ENCODE measurements around the gene MED13L. TPM values are rescaled to one million over a fixed set of nuclear protein-coding genes. Genes with fewer than 3 reads are reported as not detected.

The MED13L gene
- total and polyA plus RNA-seq, 2 of the 4 experiments (the other 2 are of a cell fraction), result 17.9 to 49.1 TPM

- H4K5ac ChIP-seq (ENCODE audit: low read depth, low read length), result no peak overlapping the region
- H3K79me1 ChIP-seq (ENCODE audit: low read depth in 1 of 2, low read length in 2 of 2), result peaks cover 28 to 54% of the 10 kb centered on the region in 2 experiments
- no peak overlapping the region for H2BK15ac ChIP-seq (ENCODE audit: low read depth, low read length)
- H2BK20ac ChIP-seq (ENCODE audit: low read depth, low read length), result no peak overlapping the region
- H3K9me3 ChIP-seq (ENCODE audit: control insufficient read depth, insufficient read depth, low read length), result no peaks in the 10 kb centered on the region
- no peak overlapping the region for H2AK9ac ChIP-seq (replicated peaks; ENCODE audit: low read depth, low read length, poor library complexity)
- H2BK5ac ChIP-seq (ENCODE audit: low read depth, low read length, poor library complexity, severe bottlenecking), result no peak overlapping the region
- no peak for TF ChIP-seq CTCF (conservative IDR thresholded peaks at IDR 0.05; ENCODE audit: low read depth, low read length)
- no peak for TF ChIP-seq CHD1 (IDR thresholded peaks at IDR 0.05; ENCODE audit: low read depth, low read length)
- TF ChIP-seq ELK1 (IDR thresholded peaks at IDR 0.05; ENCODE audit: borderline replicate concordance, low read depth, low read length), result no peak
- no peak for TF ChIP-seq MAFK (IDR thresholded peaks at IDR 0.05; ENCODE audit: low read depth, low read length)
- no peak for TF ChIP-seq FOS (IDR thresholded peaks at IDR 0.05; ENCODE audit: low read depth, low read length)
- no peak for TF ChIP-seq SMC3 (IDR thresholded peaks at IDR 0.05; ENCODE audit: low read depth, low read length)
- TF ChIP-seq USF2 (IDR thresholded peaks at IDR 0.05; ENCODE audit: low read depth, low read length), result no peak
- TF ChIP-seq MXI1 (IDR thresholded peaks at IDR 0.05; ENCODE audit: borderline replicate concordance, low read depth, low read length), result no peak
- TF ChIP-seq RCOR1 (IDR thresholded peaks at IDR 0.05; ENCODE audit: insufficient replicate concordance, low read length), result no peak
- TF ChIP-seq CEBPB (IDR thresholded peaks at IDR 0.05; ENCODE audit: low read depth, low read length), result no peak
- no peak for TF ChIP-seq BHLHE40 (IDR thresholded peaks at IDR 0.05; ENCODE audit: low read depth, low read length)
- no peak for TF ChIP-seq RFX5 (IDR thresholded peaks at IDR 0.05; ENCODE audit: low read depth, low read length)
- H3K36me3 ChIP-seq (ENCODE audit: control insufficient read depth, insufficient read depth, low read length), result 0 out of 2 replicates have a peak, but pooled peaks cover 2% of the 10 kb centered on the region
- no peak overlapping the region for H3K9ac ChIP-seq (ENCODE audit: low read depth, low read length)
- POLR2A ChIA-PET (ENCODE audit: unreplicated experiment), result interaction anchor here (0.8 kb wide), 1 partner anchor 15 kb away, joined by 5 read pairs; no protein-coding TSS in a partner anchor
- dilution Hi-C loops (cut with HindIII; ENCODE audit: low sequenced_read_pairs, unreplicated experiment), result no loop called here
- no peaks in the 10 kb centered on the region; the same call in none of the 2 replicates for H3K9me1 ChIP-seq (ENCODE audit: insufficient read depth, low read length)
- no peak overlapping the region for H3K4me3 ChIP-seq (ENCODE audit: insufficient read depth, low read depth, low read length)
- DNase-seq (no peak), ATAC-seq (ENCODE audit: low read depth) (no peak)
- H2AK5ac ChIP-seq (ENCODE audit: low read depth, low read length), result no peak overlapping the region
- peaks cover 4% of the 10 kb centered on the region; the same call in 1 of the 2 replicates for H3K4me1 ChIP-seq (ENCODE audit: control insufficient read depth, insufficient read depth, low read length)
- H4K8ac ChIP-seq (ENCODE audit: low read depth in 2 of 2, low read length in 2 of 2), result no peak overlapping the region
- H3K14ac ChIP-seq (replicated peaks; ENCODE audit: low read depth, low read length), result no peak overlapping the region
- intact Hi-C loops (cut with micrococcal nuclease), result no loop called here
- in situ Hi-C loops (cut with MboI; ENCODE audit: low sequenced_read_pairs), result no loop called here
- no peak overlapping the region for H3K27ac ChIP-seq (ENCODE audit: insufficient read depth, low read length)
- no TSS peak for BruUV-seq (replicated peaks)
- no peaks in the 10 kb centered on the region for H3K27me3 ChIP-seq (ENCODE audit: control insufficient read depth, insufficient read depth, low read length)
- no peak overlapping the region for H4K91ac ChIP-seq (ENCODE audit: insufficient read depth, low read depth, low read length)
- no peak overlapping the region for H3K18ac ChIP-seq (ENCODE audit: low read depth, low read length)
- H2AFZ ChIP-seq (replicated peaks; ENCODE audit: low read length, poor library complexity), result no peak overlapping the region
- no peak overlapping the region for H3K4ac ChIP-seq (ENCODE audit: low read depth, low read length)
- no peak overlapping the region for H2BK120ac ChIP-seq (ENCODE audit: low read depth, low read length)
- CTCF ChIA-PET, result interaction anchor here (0.7 to 0.8 kb wide), 2 partner anchors 8 to 862 kb away, joined by 3 to 7 read pairs; no protein-coding TSS in a partner anchor
- no CpG with 5 or more reads among the region's 2 CpGs for WGBS, 2 experiments (ENCODE audit: extremely low coverage in 2 of 2, insufficient read length in 1 of 2)
- no peak overlapping the region for H3K23ac ChIP-seq (ENCODE audit: low read depth, low read length)
- peaks cover 16% of the 10 kb centered on the region for H4K20me1 ChIP-seq (ENCODE audit: insufficient read depth, low read length)
- no peak overlapping the region for H3K4me2 ChIP-seq (ENCODE audit: low read depth, low read length)
- no peak overlapping the region for H3K56ac ChIP-seq (ENCODE audit: extremely low read depth, insufficient read depth, low read length)
Observed at GRCh38 chr12:116106870-116107269, 170.6 kb downstream of the MED13L start.
